NCI-H524 treated with DMSO at 0.1 percent for 48 hours (cell line): ENCODE measurements around the gene NAXE.
"Not testable (repeated sequence)": the region's sequence is repeated elsewhere in the genome, so short reads cannot be mapped to it uniquely, and the experiment has no call there.

ENCODE experiments used
- DNase-seq: peaks from one replicate; lab custom pipeline; 2025; lab: John Stamatoyannopoulos, UW

The NAXE gene

GRCh38 chr1:156623946-156624813 lies 32.6 kb downstream of the NAXE start:
- no peak for DNase-seq

GRCh38 chr1:156624814-156625435 lies 33.3 kb downstream of the NAXE start:
- no peak for DNase-seq

GRCh38 chr1:156625436-156626078 lies 34.0 kb downstream of the NAXE start:
- DNase-seq, result no peak

- no peak for DNase-seq
Measured at GRCh38 chr1:156626079-156626438, 34.5 kb downstream of the NAXE start.

GRCh38 chr1:156627313-156627880 lies 35.8 kb downstream of the NAXE start:
- DNase-seq, result peak; percentile 28

GRCh38 chr1:156629823-156630449 lies 38.4 kb downstream of the NAXE start:
- no peak for DNase-seq

GRCh38 chr1:156631152-156631551 lies 39.6 kb downstream of the NAXE start:
- DNase-seq, result not testable (repeated sequence)

- no peak for DNase-seq
Measured at GRCh38 chr1:156632355-156632754, 40.8 kb downstream of the NAXE start.

GRCh38 chr1:156638189-156638985 lies 46.8 kb downstream of the NAXE start:
- DNase-seq, result no peak

- no peak for DNase-seq
Measured at GRCh38 chr1:156639601-156640101, 48.1 kb downstream of the NAXE start.

GRCh38 chr1:156640842-156641706 lies 49.5 kb downstream of the NAXE start:
- DNase-seq, result no peak

- no peak for DNase-seq
Measured at GRCh38 chr1:156641761-156642264, 50.2 kb downstream of the NAXE start, which contains the start of gene BCAN. TSS of gene BCAN (plus strand) at chr1:156642117. CDS start at chr1:156646055, 3,938 bp downstream.

GRCh38 chr1:156642265-156643048 lies 50.9 kb downstream of the NAXE start:
- no peak for DNase-seq

- no peak for DNase-seq
Measured at GRCh38 chr1:156643049-156643777, 51.6 kb downstream of the NAXE start.

GRCh38 chr1:156643778-156644092 lies 52.2 kb downstream of the NAXE start:
- DNase-seq, result no peak
